HG03039 (cell line): Measurements from ENCODE around the gene ITGA2B.
"Not testable (repeated sequence)": the region's sequence is repeated elsewhere in the genome, so short reads cannot be mapped to it uniquely, and the experiment has no call there.

ENCODE experiments used
- ATAC-seq: cut with Tn5 transposase; IDR thresholded peaks from one replicate; pipeline ENCODE4 v1.9.1; 2021; ENCODE audit warnings: mild to moderate bottlenecking, moderate library complexity; ENCODE audit not compliant: unreplicated experiment

Gene ITGA2B

DNA sequence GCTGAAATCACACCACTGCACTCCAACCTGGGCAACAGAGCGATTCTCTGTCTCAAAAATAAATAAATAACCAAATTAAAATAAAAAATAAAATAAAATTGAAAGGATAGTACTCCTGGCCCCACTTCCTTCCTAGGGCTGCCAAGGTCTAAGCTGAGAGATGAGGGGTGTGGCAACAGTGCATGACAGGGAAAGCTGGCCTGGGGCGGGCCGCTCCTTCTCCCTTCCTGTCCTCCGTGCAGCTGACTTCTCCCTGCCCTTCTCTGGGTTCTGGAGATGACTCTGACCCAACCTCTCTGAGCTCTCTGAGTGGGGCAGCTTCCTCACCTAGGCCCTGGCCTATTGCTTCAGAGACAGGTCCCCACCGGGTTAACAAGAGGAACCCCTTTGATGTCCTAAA lies 56.1 kb downstream of the ITGA2B start:
- no peak for ATAC-seq

DNA sequence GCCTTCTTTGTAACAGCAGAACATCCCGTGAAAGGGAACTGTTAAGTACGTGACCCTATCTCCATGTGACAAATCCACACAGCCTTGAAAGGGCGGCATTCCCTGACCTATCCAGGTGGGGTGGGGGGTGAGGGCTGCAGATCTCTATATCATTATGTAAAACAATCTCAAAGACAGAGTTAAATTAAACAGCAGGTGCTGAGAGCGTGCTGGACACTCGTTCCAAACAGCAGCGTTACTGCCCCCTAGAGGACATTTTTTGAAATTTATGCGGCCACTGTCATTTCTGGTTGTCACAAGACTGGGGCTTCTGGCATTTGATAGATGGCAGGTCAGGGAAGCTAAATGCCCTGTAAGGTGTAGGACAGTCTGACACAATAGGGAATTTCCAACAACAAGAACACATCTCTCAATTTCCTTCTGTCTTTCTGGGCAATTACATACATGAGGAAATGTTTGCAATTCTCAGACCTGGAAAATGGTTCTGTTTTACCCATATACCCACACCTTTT lies 58.1 kb downstream of the ITGA2B start:
- no peak for ATAC-seq

DNA sequence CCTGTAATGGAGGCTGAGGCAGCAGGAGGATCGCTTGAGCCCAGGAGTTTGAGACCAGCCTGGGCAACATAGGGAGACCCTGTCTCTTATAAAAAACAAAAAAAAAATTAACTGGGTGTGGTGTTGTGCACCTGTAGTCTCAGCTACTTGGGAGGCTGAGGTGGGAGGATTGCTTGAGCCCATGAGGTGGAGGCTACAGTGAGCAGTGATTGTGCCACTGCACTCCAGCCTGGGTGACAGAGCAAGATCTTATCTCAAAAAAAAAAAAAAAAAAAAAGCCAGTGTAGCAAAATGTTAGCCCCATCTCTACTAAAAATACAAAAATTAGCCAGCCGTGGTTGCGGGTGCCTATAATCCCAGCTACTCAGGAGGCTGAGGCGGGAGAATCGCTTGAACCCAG lies 59.2 kb downstream of the ITGA2B start:
- not testable (repeated sequence) for ATAC-seq

DNA sequence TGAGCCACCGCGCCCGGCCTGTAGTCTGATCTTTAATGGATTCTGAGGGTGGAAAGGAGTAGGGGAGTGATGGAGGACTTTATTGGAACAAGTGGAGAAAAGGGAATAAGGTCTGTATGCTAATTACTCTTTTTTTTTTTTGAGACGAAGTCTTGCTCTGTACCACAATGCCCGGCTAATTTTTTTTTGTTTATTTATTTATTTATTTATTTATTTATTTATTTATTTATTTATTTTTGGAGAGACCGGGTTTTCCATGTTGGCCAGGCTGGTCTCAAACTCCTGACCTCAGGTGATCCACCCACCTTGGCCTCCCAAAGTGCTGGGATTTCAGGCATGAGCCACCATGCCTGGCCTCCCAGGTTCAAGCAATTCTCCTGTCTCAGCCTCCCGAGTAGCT lies 59.9 kb downstream of the ITGA2B start:
- ATAC-seq: not testable (repeated sequence)

DNA sequence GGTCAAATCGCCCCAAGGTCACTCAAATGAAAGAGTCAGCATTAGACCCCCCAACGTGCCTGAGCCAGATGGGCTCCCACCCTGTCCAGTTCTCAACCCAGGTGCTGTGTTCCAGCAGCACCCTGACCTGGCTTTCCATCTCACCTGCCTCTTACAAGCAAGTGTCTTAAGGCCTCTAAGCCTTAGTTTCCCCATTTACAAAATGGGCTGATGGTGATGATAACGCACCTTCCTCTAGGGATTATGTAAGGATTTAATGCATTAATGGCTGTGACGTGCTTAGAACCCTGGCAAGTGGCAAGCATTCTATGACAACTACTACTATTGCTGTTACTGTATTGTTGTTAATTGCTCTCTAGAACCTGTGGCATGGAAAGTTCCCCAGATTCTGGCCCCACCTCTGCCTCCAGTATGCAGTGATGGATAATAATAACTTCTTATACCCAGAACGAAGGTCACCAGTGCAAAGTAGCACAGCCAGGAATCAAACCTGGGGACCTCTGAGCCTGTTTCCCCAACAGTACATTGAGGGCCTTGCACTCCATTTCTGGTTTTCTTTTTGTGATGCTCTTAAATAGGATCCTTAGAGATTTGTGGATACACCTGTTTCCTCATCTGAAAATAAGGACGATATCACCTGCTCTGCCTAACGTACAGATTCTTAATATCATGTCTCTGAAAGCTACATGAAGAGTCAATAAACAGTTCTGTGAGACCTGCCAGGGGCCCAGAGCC lies 61.6 kb downstream of the ITGA2B start:
- no peak for ATAC-seq

DNA sequence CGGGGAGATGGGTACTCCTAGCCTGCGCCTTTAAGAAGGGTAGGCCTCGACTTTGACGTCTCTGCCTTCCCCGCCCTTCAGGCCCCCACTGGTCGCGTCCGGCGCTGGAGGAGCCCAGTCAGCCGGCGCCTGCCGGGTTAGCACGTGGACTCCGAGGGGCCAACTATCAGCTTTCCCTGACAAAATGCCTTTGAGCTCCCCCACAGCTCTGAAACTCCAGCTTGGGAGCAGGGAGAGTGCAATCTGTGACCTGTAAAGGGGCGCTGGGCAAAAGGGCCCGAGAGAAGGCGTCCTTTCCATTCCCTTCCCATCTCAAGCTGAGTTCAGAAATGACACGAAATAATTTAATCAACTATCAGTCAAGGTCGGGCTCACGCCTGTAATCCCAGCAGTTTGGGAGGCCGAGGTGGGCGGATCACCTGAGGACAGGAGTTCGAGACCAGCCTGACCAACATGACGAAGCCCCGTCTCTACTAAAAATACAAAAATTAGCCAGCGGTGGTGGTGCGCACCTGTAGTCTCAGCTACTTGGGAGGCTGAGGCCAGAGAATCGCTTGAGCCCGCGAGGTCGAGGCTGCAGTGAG lies 62.5 kb downstream of the ITGA2B start:
- no peak for ATAC-seq

DNA sequence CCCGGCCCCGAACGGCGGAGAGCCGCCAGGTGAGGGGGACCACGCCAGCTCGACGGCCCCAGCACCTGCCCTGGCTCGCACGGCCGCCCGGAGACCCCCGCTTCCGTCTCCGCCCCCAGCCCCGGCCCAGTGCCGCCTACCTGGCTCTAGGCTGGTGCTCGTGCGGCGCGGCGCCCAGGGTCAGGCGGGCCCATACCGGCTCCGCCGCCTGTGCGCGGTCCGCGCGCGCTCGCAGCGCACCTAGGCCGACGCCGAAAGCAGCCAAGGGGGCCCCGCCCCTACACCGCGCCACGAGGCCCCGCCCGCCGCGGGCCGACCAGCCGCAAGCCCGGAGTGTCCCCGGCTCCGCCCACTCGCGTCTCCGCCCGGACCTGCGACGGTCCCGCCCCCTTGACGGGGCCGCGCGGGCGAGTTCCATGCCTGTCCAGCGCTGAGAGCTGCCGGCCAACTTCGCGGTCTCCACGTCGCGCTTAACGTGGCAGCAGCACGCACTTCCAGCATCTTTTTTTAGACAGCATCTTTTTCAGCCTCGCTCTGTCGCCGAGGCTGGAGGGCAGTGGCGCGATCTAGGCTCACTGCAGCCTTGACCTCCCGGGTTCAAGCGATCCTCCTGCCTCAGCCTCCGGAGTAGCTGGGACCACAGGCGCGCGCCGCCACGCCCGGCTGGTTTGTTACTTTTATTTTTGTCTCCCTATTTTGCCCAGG lies 64.7 kb downstream of the ITGA2B start, which contains the start of gene SLC25A39:
TSS of gene SLC25A39 (minus strand) at position 253 of the 705 bp plus-strand sequence. CDS start 1,261 bp downstream, outside the sequence.
- ATAC-seq: peak; percentile 66

DNA sequence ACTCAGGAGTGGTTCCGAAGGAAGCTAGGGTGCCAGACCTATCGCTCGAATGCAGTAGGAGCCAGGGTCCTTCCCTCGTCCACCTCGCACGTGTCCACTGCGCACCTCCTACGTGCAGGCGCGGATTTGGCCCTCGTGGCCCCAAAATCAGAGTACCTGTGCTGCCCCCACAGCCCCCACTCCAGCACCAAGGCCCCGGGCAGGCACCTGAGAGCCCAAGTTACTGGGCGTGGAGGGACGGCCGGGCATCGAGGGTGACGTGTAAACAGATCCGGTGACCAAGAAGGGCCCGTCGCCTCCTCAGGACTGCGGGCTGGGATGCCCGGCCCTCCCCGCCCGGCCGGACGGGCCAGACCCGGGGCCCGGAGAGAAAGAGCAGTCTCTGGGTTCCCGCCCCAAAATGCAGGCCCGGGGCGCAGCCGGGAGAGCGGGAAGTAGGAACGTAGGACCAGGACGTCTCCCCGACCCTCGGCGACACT lies 65.3 kb downstream of the ITGA2B start:
- ATAC-seq: peak; percentile 4

DNA sequence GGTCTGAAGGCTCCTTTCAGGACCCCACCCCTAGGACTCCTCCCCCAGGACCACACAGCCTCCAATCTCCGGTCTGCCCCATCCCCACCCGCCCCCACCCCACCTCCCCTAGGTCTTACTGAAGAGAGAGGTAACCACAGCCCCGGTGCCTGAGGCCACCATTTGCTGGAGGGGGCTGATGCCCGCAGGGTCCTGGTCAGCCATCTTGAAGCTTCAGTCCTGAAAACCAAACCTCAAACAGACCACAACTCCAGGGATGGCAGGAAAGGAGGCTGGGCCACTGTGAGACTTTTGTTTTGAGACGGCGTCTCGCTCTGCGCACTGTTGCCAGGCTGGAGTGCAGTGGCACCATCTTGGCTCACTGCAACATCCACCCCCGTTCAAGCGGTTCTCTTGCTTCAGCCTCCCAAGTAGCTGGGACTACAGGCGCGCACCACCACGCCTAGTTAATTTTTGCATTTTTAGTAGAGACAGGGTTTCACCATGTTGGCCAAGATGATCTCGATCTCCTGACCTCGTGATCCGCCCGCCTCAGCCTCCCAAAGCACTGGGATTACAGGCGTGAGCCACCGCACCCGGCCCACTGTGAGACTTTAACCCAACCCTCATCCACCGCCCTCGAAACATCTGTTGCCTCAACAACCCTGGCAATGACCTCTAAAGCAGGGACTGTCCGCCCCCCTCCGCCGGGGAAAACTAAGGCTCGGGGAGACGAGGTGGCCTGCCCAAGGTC lies 65.9 kb downstream of the ITGA2B start:
- no peak for ATAC-seq

DNA sequence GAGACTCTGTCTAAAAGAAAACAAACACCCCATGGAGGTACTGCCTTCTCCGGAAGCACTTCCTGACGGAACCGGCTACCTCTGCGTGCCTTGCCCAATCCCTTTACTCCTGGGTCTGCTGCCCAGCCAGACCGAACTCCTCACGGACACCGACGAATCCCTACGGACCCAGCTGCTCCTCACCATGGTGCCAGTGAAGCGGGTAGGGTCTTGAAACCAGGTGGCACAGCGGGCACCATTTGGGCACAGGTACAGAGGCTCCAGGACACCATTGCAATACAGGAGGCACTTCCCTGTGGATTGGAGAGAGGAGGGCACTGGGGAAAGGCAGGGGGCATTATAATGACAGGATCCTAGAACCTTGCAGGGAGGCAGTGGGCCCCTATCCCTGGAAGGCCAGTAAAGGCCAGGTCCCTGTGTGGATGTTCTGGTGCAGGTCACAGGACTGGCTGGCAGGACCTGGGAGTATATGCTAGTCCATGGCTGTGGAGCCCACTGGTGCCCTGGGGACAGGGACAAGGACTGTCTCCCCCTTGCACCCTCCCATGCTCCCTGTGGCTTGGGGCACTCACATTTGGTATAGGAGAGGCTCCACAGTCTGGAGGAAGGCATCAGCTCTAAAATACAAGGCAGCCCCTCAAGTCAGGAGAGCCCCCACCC lies 67.1 kb downstream of the ITGA2B start:
- no peak for ATAC-seq
